SK-N-SH (cell line): ENCODE results near the gene SEC14L5.

Experiments used
- CTCF ChIP-seq: fragments of 200-600 bp; sonication (generic); IDR thresholded peaks from 2 replicates; pipeline ENCODE4 v1.6.1; 2017; ENCODE audit warnings: antibody characterized with exemption, mild to moderate bottlenecking, moderate library complexity
- ELF1 ChIP-seq: IDR thresholded peaks from 2 replicates; pipeline ENCODE4 v1.4.0; 2012
- EP300 ChIP-seq, 2 experiments: IDR thresholded peaks; 2 replicates each; pipeline versions ENCODE4 v1.4.0 to v1.6.1; 2012; ENCODE audit warnings: borderline replicate concordance in 1 of 2, low read depth in 1 of 2, low read length in 1 of 2
- EZH2phosphoT487 ChIP-seq: fragments of 200-600 bp; sonication (generic); IDR thresholded peaks from 2 replicates; pipeline ENCODE4 v1.6.1; 2017; ENCODE audit warnings: low read depth, mixed run types, mild to moderate bottlenecking, antibody characterized with exemption, moderate library complexity, borderline replicate concordance
- FOXJ3 ChIP-seq: sonication (generic); formaldehyde crosslinking; IDR thresholded peaks from 2 replicates; pipeline ENCODE4 v1.5.1; 2020; ENCODE audit warnings: mild to moderate bottlenecking, missing genetic modification reagents
- NRF1 ChIP-seq: IDR thresholded peaks from 2 replicates; pipeline ENCODE4 v1.6.1; 2012; ENCODE audit warnings: low read depth, mild to moderate bottlenecking, low read length
- POLR2AphosphoS5 ChIP-seq: IDR thresholded peaks from 2 replicates; pipeline ENCODE4 v1.6.1; 2012; ENCODE audit warnings: low read depth, low read length
- REST ChIP-seq: IDR thresholded peaks from 2 replicates; pipeline ENCODE4 v1.6.1; 2012; ENCODE audit warnings: mild to moderate bottlenecking, low read depth, low read length, moderate library complexity
- USF2 ChIP-seq: fragments of 150-350 bp; IDR thresholded peaks from 2 replicates; pipeline ENCODE4 v1.6.1; 2017; ENCODE audit warnings: antibody characterized with exemption, low read length, low read depth, borderline replicate concordance
- YY1 ChIP-seq: IDR thresholded peaks from 2 replicates; pipeline ENCODE4 v1.4.0; 2012; ENCODE audit warnings: low read depth, mild to moderate bottlenecking
- TF ChIP-seq, protein P1 (sequence below): IDR thresholded peaks from 2 replicates; pipeline ENCODE4 v1.4.0; 2012; ENCODE audit warnings: low read depth, borderline replicate concordance

- TF ChIP-seq CTCF (no peak), ELF1 (no peak), FOXJ3 (CRISPR knock-in tag) (no peak), NRF1 (no peak), EZH2phosphoT487 (no peak), USF2 (no peak), EP300 (IDR thresholded peaks at IDR 0.05; ENCODE audit: borderline replicate concordance in 1 of 2, low read depth in 1 of 2, low read length in 1 of 2) (no peak), POLR2AphosphoS5 (no peak), YY1 (no peak), REST (no peak)
- TF ChIP-seq, protein P1, sequence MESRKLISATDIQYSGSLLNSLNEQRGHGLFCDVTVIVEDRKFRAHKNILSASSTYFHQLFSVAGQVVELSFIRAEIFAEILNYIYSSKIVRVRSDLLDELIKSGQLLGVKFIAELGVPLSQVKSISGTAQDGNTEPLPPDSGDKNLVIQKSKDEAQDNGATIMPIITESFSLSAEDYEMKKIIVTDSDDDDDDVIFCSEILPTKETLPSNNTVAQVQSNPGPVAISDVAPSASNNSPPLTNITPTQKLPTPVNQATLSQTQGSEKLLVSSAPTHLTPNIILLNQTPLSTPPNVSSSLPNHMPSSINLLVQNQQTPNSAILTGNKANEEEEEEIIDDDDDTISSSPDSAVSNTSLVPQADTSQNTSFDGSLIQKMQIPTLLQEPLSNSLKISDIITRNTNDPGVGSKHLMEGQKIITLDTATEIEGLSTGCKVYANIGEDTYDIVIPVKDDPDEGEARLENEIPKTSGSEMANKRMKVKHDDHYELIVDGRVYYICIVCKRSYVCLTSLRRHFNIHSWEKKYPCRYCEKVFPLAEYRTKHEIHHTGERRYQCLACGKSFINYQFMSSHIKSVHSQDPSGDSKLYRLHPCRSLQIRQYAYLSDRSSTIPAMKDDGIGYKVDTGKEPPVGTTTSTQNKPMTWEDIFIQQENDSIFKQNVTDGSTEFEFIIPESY: no peak
Observed at GRCh38 chr16:4976611-4977145, 18.5 kb downstream of the SEC14L5 start.
